CD4-positive, alpha-beta T cell (primary cell): ENCODE results near the gene TMEM132C. TPM values are rescaled to one million over a fixed set of nuclear protein-coding genes. Genes with fewer than 3 reads are reported as not detected.

Experiments used
- ATAC-seq: fragments of 200-7000 bp; cut with Tn5 transposase; one replicate; pipeline ENCODE4 v1.10.0; 2022; ENCODE audit warnings: mild to moderate bottlenecking; ENCODE audit not compliant: poor library complexity
- CTCF ChIA-PET: fragments of 350-600 bp; sonication (Branson Sonifier 250); formaldehyde crosslinking; loops from one replicate; lab custom pipeline; 2021; ENCODE audit warnings: antibody characterized with exemption, inconsistent platforms; lab: Charles Lee
- POLR2A ChIA-PET: fragments of 350-600 bp; sonication (Branson Sonifier 250); formaldehyde crosslinking; loops from one replicate; lab custom pipeline; 2021; ENCODE audit warnings: antibody characterized with exemption, inconsistent platforms; lab: Charles Lee
- DNase-seq, 14 experiments: peaks; one replicate each; pipeline ENCODE4 v3.0.0-alpha.2; 2013 to 2020; ENCODE audit warnings: mixed read lengths in 2 of 14
- H3K27ac ChIP-seq, 2 donors: one replicate each; pipeline versions ENCODE4 v1.5.1 to v1.7.0; 2013; ENCODE audit warnings: low read length in 2 of 2, low read depth in 1 of 2, mild to moderate bottlenecking in 1 of 2
- H3K27me3 ChIP-seq, 2 experiments: 1 replicate in 1 of 2; 2 replicates in 1 of 2; pipeline versions ENCODE4 v1.6.1 to v1.7.0; 2013; ENCODE audit warnings: low read length in 2 of 2, control low read depth in 1 of 2, mild to moderate bottlenecking in 1 of 2, moderate library complexity in 1 of 2; ENCODE audit not compliant: insufficient read depth in 2 of 2, control insufficient read depth in 1 of 2
- H3K36me3 ChIP-seq: one replicate; pipeline ENCODE4 v1.6.1; 2013; ENCODE audit warnings: low read length, control low read depth; ENCODE audit not compliant: insufficient read depth
- H3K4me1 ChIP-seq: one replicate; pipeline ENCODE4 v1.6.1; 2013; ENCODE audit warnings: low read length, control low read depth; ENCODE audit not compliant: insufficient read depth
- H3K4me3 ChIP-seq: one replicate; pipeline ENCODE4 v1.5.1; 2013; ENCODE audit warnings: mild to moderate bottlenecking, low read length, moderate library complexity
- H3K9me3 ChIP-seq, 2 experiments: 1 replicate in 1 of 2; 2 replicates in 1 of 2; pipeline versions ENCODE4 v1.6.1 to v1.7.0; 2013; ENCODE audit warnings: low read length in 2 of 2, mild to moderate bottlenecking in 2 of 2, control low read depth in 1 of 2, moderate library complexity in 1 of 2; ENCODE audit not compliant: control insufficient read depth in 1 of 2, insufficient read depth in 1 of 2
- H3K27ac Mint-ChIP-seq: one replicate; pipeline ENCODE4 v1.8.0; 2020; ENCODE audit warnings: mixed read lengths
- H3K27me3 Mint-ChIP-seq: one replicate; pipeline ENCODE4 v1.8.0; 2021; ENCODE audit warnings: mixed read lengths
- H3K36me3 Mint-ChIP-seq: one replicate; pipeline ENCODE4 v1.8.0; 2021; ENCODE audit warnings: low read depth, mixed read lengths
- H3K4me1 Mint-ChIP-seq: one replicate; pipeline ENCODE4 v1.8.0; 2021; ENCODE audit warnings: low read depth, mixed read lengths
- H3K4me3 Mint-ChIP-seq: one replicate; pipeline ENCODE4 v1.8.0; 2020; ENCODE audit warnings: mild to moderate bottlenecking, mixed read lengths
- H3K9me3 Mint-ChIP-seq: one replicate; pipeline ENCODE4 v1.8.0; 2020; ENCODE audit warnings: mixed read lengths
- CTCF ChIP-seq: fragments of 200-600 bp; IDR thresholded peaks from one replicate; pipeline ENCODE4 v1.8.0; 2022; ENCODE audit warnings: antibody characterized with exemption, mild to moderate bottlenecking
- intact Hi-C, 2 experiments: fragments of 100-400 bp; cut with DNase I in 1 of 2; cut with micrococcal nuclease in 1 of 2; formaldehyde crosslinking; loops; one replicate each; pipeline versions ENCODE4 v1.15.1 to v1.9.0; 2023 to 2025; cut with DNase I, micrococcal nuclease
- total RNA-seq, 174 experiments: library from RNA in 2 of 174; stranded (reverse) in 2 of 174; gene quantifications; one replicate each; pipeline ENCODE4 v1.2.3 and lab custom pipeline; 2021 to 2026

Gene TMEM132C
- total RNA-seq, 2 experiments from 2014 or later, result not detected

- Histone ChIP-seq H3K4me3 (no peak overlapping the region), H3K27me3 (no peaks in the 10 kb centered on the region), H3K4me1 (no peaks in the 10 kb centered on the region), H3K27ac (no peak overlapping the region), H3K9me3 (peaks cover 0 to 4% of the 10 kb centered on the region in 2 experiments), H3K36me3 (no peaks in the 10 kb centered on the region)
- Mint-ChIP-seq H3K9me3 (no peaks in the 10 kb centered on the region), H3K4me3 (no peak overlapping the region), H3K36me3 (no peaks in the 10 kb centered on the region), H3K4me1 (no peaks in the 10 kb centered on the region), H3K27ac (no peak overlapping the region), H3K27me3 (no peaks in the 10 kb centered on the region)
- POLR2A ChIA-PET, result no interaction called here
- CTCF ChIA-PET, result no interaction called here
- intact Hi-C loops, result no loop called here
- DNase-seq (no peak), ATAC-seq (no peak)
- no peak for TF ChIP-seq CTCF
These were observed 340.7 kb downstream of the TMEM132C start for GRCh38 chr12:128607641-128608040.

DNA sequence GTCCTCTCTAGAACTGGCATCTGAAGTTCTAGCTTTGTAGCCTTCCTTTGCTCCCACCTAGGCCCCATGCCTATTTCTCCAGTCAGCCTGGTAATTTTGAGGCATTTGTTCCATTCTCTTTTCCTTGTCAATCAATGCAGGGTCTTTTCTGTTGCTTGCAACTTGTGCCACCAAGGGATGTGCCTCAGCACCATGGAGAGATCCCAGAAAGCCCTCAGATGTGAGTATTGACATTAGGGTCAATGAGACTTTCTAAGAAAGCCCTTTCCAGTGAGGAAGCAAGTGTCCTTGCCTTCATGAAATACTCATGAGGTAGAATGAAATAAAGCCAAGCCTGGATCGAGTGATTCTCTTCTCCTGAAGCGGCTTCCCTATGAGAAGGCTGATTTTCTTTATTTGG lies 342.9 kb downstream of the TMEM132C start:
- H3K4me1 ChIP-seq, result no peaks in the 10 kb centered on the region
- ChIA-PET CTCF (no interaction called here), POLR2A (no interaction called here)
- H3K27me3 ChIP-seq, result no peaks in the 10 kb centered on the region
- intact Hi-C loops, result no loop called here
- H3K36me3 ChIP-seq, result no peaks in the 10 kb centered on the region
- H3K9me3 ChIP-seq, result peaks cover 0 to 6% of the 10 kb centered on the region in 2 experiments
- H3K4me3 Mint-ChIP-seq, result no peak overlapping the region
- H3K9me3 Mint-ChIP-seq, result no peaks in the 10 kb centered on the region
- no peak overlapping the region for H3K4me3 ChIP-seq
- H3K27ac ChIP-seq, result no peak overlapping the region
- H3K4me1 Mint-ChIP-seq, result no peaks in the 10 kb centered on the region
- ATAC-seq (no peak), DNase-seq (no peak)
- no peaks in the 10 kb centered on the region for H3K27me3 Mint-ChIP-seq
- no peaks in the 10 kb centered on the region for H3K36me3 Mint-ChIP-seq
- no peak overlapping the region for H3K27ac Mint-ChIP-seq
- TF ChIP-seq CTCF, result no peak

DNA sequence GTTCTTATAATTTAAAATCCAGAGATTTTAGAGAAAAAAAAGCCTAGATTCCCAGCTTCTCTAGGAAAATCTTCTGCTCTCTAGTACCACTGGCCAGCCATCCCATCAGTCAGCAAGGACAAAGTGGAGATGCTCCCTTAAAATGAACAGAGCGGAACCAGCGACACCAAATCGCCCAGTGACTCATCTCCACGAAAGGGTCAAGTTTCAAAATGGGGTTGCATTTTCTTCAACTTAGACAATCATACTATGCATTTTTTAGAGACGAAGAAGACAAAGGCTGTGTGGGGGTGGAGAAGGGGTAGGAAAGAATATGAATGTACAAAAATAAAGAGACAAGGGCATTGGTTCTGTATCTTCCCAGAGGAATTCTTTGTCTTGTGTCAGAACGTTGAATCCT lies 344.8 kb downstream of the TMEM132C start:
- intact Hi-C loops, result no loop called here
- Mint-ChIP-seq H3K4me1 (no peaks in the 10 kb centered on the region), H3K4me3 (no peak overlapping the region), H3K36me3 (no peaks in the 10 kb centered on the region), H3K27ac (no peak overlapping the region), H3K27me3 (no peaks in the 10 kb centered on the region), H3K9me3 (no peaks in the 10 kb centered on the region)
- Histone ChIP-seq H3K27ac (no peak overlapping the region), H3K9me3 (peaks cover 0 to 8% of the 10 kb centered on the region in 2 experiments), H3K36me3 (no peaks in the 10 kb centered on the region), H3K27me3 (no peaks in the 10 kb centered on the region), H3K4me3 (no peak overlapping the region), H3K4me1 (no peaks in the 10 kb centered on the region)
- POLR2A ChIA-PET, result no interaction called here
- CTCF ChIA-PET, result no interaction called here
- no peak for DNase-seq
- no peak for TF ChIP-seq CTCF
- ATAC-seq, result no peak
